NOMO-1 treated with dmso at 0.1 percent for 144 hours (cell line): ENCODE data around the gene ABCA2.

Experiments
- DNase-seq: peaks from one replicate; lab custom pipeline; 2025; ENCODE audit not compliant: unreplicated experiment; lab: John Stamatoyannopoulos, UW

ABCA2 gene

GRCh38 chr9:136968333-136969127 lies 59.5 kb downstream of the ABCA2 start:
- no peak for DNase-seq

- DNase-seq: no peak
Measured at GRCh38 chr9:136965771-136966484, 62.1 kb downstream of the ABCA2 start.

GRCh38 chr9:136964833-136965422 lies 63.1 kb downstream of the ABCA2 start:
- no peak for DNase-seq

- DNase-seq: no peak
Measured at GRCh38 chr9:136964171-136964689, 63.8 kb downstream of the ABCA2 start.

- DNase-seq: no peak
Measured at GRCh38 chr9:136963751-136964150, 64.3 kb downstream of the ABCA2 start.

- no peak for DNase-seq
Measured at GRCh38 chr9:136963341-136963740, 64.7 kb downstream of the ABCA2 start.

- DNase-seq: no peak
Measured at GRCh38 chr9:136962701-136963248, 65.3 kb downstream of the ABCA2 start.

GRCh38 chr9:136962163-136962562 lies 65.9 kb downstream of the ABCA2 start:
- no peak for DNase-seq

GRCh38 chr9:136961279-136962065 lies 66.6 kb downstream of the ABCA2 start:
- no peak for DNase-seq

GRCh38 chr9:136960938-136961275 lies 67.1 kb downstream of the ABCA2 start:
- no peak for DNase-seq

- no peak for DNase-seq
Measured at GRCh38 chr9:136960212-136960937, 67.7 kb downstream of the ABCA2 start.

- no peak for DNase-seq
Measured at GRCh38 chr9:136958898-136959850, 68.9 kb downstream of the ABCA2 start.

- DNase-seq: no peak
Measured at GRCh38 chr9:136958473-136958872, 69.6 kb downstream of the ABCA2 start.

- DNase-seq: no peak
Measured at GRCh38 chr9:136957901-136958300, 70.1 kb downstream of the ABCA2 start.

GRCh38 chr9:136957461-136957860 lies 70.6 kb downstream of the ABCA2 start:
- DNase-seq: no peak
